Fibroblast of gingiva (primary cell): ENCODE data around the gene ZMIZ1.

Experiments
- DNase-seq: peaks from one replicate; pipeline ENCODE4 v3.0.0-alpha.2; 2011; ENCODE audit warnings: low read depth

The ZMIZ1 gene

DNA sequence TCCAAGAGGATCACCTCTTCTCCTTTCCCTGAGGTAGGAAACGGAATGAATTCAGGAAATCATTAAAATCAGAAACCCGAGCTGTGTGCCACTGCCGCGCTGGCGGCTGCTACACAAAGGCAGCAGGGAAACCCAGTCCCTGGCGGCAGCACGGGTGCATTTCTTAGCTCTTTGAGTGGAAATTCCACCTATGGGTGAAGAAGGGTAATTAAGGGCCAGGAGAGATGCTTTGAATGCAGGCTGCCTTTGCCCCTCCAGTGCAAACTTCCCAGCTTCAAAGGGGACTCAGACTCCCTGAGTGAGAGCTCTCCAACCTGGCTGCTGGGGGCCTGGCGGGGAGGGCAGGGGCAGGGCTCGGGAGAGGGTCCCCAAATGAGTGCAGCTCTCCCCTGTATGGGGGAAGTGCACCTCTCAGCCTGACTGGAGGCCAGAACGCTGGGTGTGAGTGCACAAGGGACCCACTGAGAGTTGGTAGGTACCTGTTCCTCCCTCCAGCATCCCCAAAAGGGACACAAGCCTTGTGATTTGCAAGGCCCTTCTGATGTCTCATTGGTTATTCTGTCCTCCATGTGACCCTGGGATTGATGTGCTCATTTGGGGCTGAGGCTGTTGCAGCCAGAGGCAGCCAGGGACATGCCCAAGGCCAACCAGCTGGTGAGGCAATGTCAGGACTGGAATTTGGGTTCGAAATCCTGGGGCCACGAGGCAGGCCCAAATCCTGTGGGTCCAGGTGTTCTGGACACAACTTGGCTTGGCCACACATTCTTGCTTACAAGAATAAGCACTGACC lies 16.3 kb upstream of the ZMIZ1 start:
- DNase-seq: no peak

- no peak for DNase-seq
Observed at GRCh38 chr10:79053081-79053434, 15.7 kb upstream of the ZMIZ1 start.

DNA sequence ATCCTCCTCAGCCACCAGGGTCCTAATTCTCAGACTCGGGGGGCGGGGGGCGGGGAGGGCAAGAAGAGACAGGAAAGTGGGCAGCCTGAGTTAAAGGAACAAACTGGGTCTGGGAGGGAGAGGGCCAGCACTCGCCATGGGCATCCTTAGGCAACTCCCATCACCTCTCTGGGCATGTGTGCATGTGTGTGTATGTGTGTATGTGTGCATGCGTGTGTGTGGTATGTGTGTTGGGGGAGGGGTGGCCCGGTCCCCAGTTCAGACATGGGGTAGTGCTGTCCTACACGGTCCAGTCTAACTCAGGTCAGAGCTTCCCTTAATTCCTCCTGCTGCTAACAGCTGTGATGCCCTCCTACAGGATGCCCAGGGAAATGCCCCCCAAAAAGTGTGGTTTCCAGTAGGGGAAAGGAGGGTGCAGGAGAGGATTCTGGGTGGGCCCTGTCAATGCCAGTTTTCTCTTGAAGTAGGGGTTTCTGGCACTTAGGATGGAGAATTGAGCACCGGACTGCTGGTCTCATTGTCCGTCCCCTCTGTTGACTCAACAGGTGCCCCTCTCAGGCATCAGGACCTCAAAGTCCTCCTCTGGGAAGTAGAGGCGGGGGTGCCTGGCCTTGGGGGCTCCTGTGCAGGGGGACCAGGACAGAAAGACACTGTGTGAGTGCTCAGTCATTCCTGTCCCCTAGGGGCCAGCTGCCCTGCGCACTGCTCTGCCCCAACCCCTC lies 15.1 kb upstream of the ZMIZ1 start:
- DNase-seq: no peak

DNA sequence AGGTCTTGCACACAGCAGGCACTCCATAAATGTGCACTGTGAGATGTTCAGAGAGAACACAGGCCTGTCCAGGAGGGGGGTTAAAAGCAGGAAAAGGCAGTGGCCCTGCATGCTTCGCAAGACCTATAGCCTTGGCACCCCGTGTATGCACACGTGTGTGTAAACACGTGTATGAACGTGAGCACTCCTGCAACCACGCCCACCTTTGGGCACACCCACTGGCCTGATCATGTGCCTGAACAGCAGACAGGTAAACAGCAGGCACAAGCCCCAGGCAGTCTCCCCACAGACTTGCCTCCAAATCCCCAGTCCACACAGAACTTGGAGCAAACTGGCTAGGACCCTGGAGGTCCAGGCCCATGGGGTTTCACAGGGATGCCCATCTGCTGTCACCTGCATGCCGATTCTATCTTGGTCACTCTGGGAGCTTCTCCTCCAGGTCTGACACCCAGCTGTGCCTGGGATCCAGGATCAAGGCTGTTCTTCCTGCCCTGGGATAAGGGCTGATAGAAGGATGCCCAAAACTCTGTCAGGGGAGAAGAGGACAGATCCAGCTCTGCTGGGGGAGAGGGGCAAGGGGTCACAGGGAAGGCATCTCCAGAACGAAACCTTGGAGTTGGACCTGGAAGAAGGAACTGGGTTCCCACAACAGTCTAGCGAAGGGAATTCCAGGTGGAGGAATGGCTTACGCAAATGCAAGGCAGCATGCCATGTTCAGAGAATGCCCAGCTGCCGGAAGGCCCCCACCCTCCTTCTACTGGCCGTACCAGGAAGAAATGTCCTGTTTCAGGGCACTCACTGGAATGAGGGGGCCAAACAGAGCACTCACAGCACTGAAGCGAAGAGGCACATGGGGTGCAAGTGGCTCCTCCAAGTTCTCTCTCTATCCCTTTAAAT lies 14.3 kb upstream of the ZMIZ1 start:
- DNase-seq: no peak

- DNase-seq: no peak
Observed at GRCh38 chr10:79055100-79055782, 13.5 kb upstream of the ZMIZ1 start.

DNA sequence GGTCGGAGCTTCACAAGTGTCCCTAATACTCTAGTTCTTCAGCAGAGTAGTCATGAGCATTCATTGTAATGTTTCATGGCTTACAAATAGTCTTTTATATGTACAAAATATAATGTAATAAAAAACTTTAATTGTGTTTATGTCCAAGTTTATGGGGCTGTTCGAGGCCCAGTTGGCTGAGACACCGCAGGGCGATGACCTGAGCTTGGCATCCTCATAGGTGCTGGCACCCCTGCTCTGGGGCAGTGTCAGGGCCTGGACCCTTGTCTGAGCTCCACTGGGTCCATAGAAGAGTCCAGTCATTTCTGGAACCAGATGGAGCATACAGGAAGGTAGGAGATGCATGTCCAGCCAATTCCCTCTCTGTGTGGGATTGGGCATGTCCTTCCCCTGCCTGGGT lies 12.9 kb upstream of the ZMIZ1 start:
- no peak for DNase-seq

GRCh38 chr10:79056361-79056735 lies 12.4 kb upstream of the ZMIZ1 start:
- DNase-seq: no peak

GRCh38 chr10:79056736-79057391 lies 11.9 kb upstream of the ZMIZ1 start:
- DNase-seq: no peak

DNA sequence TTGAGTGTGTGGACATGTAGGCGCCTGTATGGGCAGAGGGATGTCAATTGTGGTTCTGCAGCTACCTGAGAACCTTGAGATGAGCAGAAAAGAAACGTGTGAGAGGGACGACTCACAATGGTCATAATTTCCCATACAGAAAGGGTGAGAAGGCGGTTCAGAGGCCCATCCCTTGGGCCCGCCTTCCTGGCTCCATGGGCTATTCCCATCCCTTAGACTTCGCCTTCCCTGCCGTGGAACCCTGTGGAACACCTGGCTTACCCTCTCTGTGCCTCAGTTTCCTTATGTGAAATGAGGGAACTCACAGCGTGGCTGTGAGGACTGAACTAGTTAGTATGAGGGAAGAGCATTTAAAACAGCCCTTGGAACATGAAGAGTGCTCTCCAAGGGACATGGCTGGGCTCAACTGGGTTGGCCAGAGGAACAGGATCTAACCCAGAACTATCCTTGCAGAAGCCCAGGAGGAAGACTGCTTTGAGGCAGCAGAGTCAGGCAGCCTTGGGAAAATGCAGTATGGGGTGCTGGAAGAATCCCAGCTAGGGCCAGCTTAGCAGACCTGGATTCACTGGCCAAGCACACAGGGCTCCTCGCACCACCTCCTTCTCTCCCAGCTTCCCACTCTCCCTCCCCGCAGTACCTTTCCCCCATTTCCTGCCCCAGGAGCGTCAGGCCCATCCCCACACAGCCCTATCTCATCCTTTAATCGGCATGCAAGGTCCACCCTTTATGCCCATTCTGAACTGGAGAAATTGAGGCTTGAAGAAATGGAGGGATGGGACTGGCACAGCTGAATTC lies 11.1 kb upstream of the ZMIZ1 start:
- DNase-seq: no peak

GRCh38 chr10:79058899-79059841 lies 9.6 kb upstream of the ZMIZ1 start:
- no peak for DNase-seq

GRCh38 chr10:79059859-79060379 lies 8.8 kb upstream of the ZMIZ1 start:
- DNase-seq: no peak

DNA sequence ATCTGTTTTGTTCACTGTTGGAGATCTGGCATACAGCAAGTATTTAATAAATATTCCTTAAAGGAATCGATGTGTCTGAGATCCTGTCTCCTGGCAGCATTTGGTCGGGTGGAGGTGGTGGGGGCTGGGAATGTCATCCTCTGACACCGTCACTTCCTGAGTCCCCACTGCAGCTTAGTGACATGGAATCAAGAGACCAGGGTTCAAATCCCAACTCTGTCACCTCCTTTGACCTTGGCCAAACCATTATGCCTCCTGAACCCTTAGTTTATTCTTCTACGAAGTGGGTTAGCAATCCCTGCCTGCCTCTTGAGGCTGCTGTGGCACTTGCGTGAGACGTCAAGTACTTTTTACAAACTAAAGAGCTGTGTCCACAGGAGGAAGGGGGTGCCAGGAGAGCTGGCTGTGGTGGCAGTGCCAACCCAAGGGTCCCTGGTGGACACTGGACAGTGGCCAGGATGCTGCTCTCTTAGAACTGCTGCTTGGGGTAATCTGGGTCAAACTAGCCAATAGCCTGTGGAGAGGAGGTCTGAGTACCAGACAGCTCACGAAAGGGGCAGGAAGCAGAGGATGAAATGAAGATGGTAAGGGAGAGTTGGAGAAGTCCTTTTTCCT lies 8.0 kb upstream of the ZMIZ1 start:
- no peak for DNase-seq

GRCh38 chr10:79061441-79062315 lies 7.1 kb upstream of the ZMIZ1 start:
- no peak for DNase-seq

GRCh38 chr10:79063071-79063491 lies 5.7 kb upstream of the ZMIZ1 start:
- no peak for DNase-seq

DNA sequence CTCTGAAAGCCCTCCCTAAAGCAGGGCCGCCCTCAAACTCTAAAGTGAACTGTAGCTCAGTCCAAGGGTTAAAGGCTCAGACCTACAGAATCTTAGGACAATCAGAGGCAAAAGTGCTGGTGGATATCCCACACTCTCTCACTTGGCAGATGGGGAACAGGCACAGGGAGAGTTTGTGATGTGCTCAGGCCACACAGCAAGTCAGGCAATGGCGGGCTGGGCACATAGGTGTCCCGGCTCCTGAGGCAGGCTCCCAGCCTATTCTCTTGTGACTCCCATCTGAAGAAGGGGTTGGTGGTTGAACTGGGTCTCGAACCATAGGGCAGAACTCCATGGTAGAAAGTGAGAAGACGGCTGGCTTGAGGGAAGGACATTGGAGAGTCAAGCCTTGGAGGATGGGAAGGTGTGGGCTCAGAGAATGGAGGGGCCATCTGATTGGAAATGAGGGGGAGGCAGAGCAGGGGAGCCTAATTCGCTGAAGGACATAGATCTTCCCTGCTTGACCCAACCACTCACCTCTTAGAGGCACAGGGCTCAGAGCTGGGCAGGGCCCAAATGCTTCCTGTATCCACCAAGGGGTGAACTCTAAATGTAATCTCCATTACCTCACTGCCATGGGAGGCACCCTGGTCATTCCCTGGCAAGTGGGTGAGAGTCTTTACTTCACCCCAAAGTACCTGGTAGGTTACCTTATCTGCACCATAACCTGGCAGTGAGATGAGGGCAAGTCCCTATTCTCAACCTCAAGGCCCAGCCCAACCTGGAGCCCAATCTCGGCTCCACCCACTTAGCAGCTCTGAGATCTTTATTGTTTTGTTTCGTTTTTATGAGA lies 4.9 kb upstream of the ZMIZ1 start:
- no peak for DNase-seq

GRCh38 chr10:79065091-79065551 lies 3.6 kb upstream of the ZMIZ1 start:
- DNase-seq: no peak

DNA sequence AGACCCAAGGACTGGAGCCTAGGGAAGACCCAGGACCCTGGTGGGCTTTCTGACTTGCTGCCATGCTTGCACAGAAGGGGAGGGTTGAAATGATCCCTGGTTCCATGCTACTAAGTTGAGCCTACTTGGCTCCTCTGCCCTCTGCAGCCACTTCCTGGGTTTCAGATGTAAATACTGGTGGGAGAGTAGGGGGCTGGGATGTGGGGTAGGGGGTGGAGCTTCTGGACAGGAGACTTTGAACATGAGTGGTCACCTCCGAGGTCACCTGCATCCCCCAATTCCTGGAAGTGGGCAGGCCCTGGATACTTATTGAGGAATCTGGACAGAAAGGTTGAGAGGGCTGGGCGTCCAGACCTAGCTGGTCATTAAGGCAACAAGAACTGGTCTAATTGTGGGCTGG lies 2.9 kb upstream of the ZMIZ1 start:
- no peak for DNase-seq
